T-helper 22 cell (primary cell): Measurements from ENCODE around the gene C16orf87.

Experiments used
- DNase-seq: peaks from one replicate; pipeline ENCODE4 v3.0.0-alpha.2; 2020; ENCODE audit warnings: low read depth

Gene C16orf87

GRCh38 chr16:46757339-46758050, 73.5 kb downstream of the C16orf87 start:
- DNase-seq, result no peak

- no peak for DNase-seq
Observed at GRCh38 chr16:46756772-46757171, 74.2 kb downstream of the C16orf87 start.

GRCh38 chr16:46753015-46753414, 78.0 kb downstream of the C16orf87 start:
- no peak for DNase-seq

GRCh38 chr16:46751381-46751780, 79.6 kb downstream of the C16orf87 start:
- DNase-seq, result no peak

- DNase-seq, result no peak
Observed at GRCh38 chr16:46748775-46749705, 81.9 kb downstream of the C16orf87 start.

DNA sequence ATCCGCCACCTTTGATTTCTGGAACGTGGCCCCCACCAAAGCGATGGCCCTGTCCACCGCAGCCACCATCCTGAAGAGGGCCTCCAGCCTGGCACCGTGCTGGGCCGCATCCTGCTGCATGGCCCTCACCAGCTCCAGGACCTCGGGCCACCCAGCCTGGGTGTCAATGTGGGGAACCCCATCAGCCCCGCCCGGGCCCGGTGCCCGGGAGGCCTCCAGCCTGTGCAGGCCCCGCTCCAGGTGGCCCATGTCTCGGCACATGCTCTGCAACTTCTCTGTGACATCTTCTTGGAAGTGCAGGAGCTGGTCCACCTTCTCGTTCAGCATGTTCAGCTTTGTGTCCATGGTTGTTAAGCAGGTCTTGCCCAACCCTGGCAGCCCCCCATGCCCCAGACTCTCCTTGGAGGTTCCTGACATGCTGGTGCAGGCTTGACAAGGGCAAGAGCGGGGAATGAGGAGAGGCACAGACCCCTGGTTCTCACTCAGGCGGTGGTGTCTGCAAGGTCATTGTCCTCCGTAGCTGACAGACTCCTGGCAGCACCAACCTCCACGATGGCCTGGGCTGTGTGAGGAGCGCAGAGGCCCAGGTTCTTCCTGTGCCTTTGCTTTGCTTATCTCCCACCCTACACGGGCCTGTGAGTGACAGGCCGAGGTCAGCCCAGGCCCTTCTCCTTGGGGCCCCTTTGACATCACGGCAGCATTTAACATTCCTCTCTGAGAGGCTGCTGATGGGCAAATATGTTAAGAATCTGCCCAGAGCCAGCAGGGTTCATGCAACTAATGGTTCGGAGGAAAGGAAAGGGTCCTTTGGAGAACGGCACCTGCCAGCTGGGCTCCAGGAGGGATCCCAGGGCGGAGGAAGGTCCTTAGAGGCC, 83.0 kb downstream of the C16orf87 start, which contains the start of gene MYLK3:
Gene MYLK3 (minus strand): TSS at position 568 of the 875 bp plus-strand sequence. CDS start 151 bp downstream, at position 417.
- no peak for DNase-seq

DNA sequence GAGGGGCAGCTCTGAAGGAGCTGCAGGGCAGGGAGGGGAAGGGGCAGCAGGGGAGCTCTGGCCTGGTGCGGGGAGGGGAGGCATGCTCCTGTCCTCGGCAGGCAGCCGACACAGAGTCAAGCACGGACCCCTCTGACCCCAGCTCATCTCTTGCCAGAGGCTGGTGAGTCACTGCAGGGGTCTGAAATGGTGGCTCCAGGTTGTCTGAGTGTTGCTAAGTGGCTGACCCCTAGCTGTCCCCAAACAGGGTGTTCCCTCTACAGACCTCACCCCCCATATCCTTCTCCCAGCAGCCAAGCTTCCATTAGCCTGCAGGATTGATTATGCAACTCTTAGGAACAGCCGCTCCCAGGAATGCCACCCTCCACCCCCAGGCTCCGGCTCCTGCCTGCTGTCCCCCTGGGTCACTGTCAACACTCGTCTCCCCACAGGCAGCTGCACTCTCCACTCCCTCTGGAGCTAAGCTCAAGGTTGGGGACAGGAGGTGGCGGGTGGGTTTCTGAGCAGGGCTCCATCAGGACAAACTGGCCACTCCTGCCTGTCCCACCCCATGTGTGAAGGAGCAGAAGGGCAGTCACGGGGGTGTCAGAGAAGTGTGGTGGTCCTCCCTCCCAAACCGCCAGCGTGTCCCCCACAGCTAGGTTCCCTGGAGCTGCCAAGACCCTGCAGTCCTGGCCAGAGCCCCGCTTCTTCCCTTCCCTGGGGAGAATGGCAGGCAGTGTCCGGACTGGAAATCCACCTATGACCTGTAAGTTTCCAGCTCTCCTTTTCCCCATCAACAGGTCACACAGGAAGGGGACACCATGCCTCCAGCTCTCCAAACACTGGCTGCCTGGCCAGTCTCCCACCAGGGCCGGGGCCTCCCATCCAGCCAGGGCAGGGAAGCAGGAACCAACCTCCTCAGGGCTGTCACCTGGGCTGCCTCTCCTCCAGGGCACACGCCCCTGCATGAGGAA, 83.9 kb downstream of the C16orf87 start:
- no peak for DNase-seq
